ENCODE measurements around the gene STXBP3.
A peak's percentile ranks its signal among the peaks of the same experiment; 100 is the strongest.

STXBP3 gene

DNA sequence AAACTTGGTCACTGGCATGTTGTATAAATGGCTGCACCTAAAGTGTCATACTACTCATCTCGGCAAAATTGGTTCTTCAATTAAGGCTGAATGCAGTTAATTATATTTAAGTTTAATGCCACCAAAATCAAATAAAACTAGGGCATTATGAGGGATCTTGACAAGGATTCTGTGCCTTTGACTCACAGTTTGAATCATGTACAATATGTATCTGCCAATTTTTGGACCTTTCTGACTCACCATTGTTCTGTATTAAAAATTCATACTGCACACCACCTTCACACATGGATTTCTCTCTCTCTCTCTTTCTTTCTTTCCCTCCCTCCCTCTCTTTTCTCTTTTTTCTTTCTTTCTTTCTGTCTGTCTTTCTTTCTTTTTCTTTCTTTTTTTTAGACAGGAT, 14.1 kb upstream of the STXBP3 start:
- POLR2A ChIA-PET, result no interaction called here
- WGBS (ENCODE audit: insufficient coverage), result no CpG with 5 or more reads among the region's 1 CpG
- CTCF ChIA-PET, result interaction anchor here (1.1 kb wide), 1 partner anchor 9 kb away, joined by 3 read pairs; no protein-coding TSS in a partner anchor

DNA sequence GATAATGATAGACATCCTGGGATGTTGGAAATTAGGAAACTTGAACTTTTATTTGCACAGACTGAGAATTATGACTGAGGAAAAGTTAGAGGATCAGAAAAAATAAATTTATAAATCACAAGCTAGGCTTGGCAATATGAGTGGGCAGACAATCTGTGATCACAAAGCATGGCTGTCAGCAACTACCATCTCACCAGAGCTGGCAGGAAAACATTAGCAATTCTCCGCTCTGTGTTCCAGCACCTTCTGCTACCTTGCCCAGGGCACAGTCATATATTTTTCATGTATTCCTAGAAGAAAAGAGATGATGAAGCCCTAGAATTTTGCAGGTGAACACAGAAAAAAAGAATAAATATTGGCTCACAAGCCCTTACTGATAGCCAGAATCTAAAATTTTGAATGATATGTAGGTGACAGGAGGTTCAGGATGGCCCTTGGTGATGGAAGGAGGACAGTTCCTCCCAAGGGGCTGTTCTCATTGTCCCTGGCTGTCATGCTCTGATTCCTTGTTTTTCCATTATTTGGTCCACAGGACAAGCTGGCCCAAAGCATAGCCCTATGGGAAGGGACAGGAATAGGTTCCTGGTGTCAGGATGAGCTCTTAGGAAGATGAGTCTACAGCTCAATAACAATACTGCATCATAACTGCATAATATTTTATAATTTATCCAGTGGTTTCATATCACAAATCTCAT, 12.2 kb upstream of the STXBP3 start:
- ChIA-PET POLR2A (no interaction called here), CTCF (no interaction called here)
- DNase-seq, result no peak
- Histone ChIP-seq H3K9me3 (ENCODE audit: control extremely low read depth in 1 of 5, control insufficient read depth in 4 of 5, insufficient read depth in 2 of 5, low read depth in 1 of 5, low read length in 4 of 5) (no peaks in the 10 kb centered on the region), H3K36me3 (ENCODE audit: control insufficient read depth in 4 of 4, insufficient read depth in 4 of 4, low read length in 3 of 4) (no peaks in the 10 kb centered on the region), H3K27me3 (replicated peaks in 2 of 5; ENCODE audit: control insufficient read depth in 4 of 5, insufficient read depth in 5 of 5, low read length in 4 of 5) (peaks cover 0 to 2% (median 0%) of the 10 kb centered on the region in 5 experiments), H3K4me3 (ENCODE audit: control insufficient read depth in 1 of 7, extremely low read depth in 1 of 7, insufficient read depth in 4 of 7, low read depth in 2 of 7, low read length in 6 of 7) (no peak overlapping the region), H3K27ac (ENCODE audit: insufficient read depth in 1 of 2, low read depth in 1 of 2, low read length in 2 of 2, poor library complexity in 1 of 2, severe bottlenecking in 2 of 2) (no peak overlapping the region), H3K4me1 (ENCODE audit: control extremely low read depth in 1 of 4, control insufficient read depth in 4 of 4, insufficient read depth in 4 of 4, low read length in 3 of 4) (no peaks in the 10 kb centered on the region)
- WGBS (ENCODE audit: insufficient coverage), result no CpG with 5 or more reads among the region's 1 CpG

More for the DNA sequence above, 14.1 kb upstream of the STXBP3 start:
- Histone ChIP-seq H3K4me1 (ENCODE audit: control extremely low read depth in 1 of 4, control insufficient read depth in 4 of 4, insufficient read depth in 4 of 4, low read length in 3 of 4) (no peaks in the 10 kb centered on the region), H3K27ac (ENCODE audit: insufficient read depth in 1 of 2, low read depth in 1 of 2, low read length in 2 of 2, poor library complexity in 1 of 2, severe bottlenecking in 2 of 2) (no peak overlapping the region), H3K9me3 (ENCODE audit: control extremely low read depth in 1 of 5, control insufficient read depth in 4 of 5, insufficient read depth in 2 of 5, low read depth in 1 of 5, low read length in 4 of 5) (no peaks in the 10 kb centered on the region), H3K27me3 (replicated peaks in 2 of 5; ENCODE audit: control insufficient read depth in 4 of 5, insufficient read depth in 5 of 5, low read length in 4 of 5) (peaks cover 0 to 2% (median 0%) of the 10 kb centered on the region in 5 experiments), H3K4me3 (ENCODE audit: control insufficient read depth in 1 of 7, extremely low read depth in 1 of 7, insufficient read depth in 4 of 7, low read depth in 2 of 7, low read length in 6 of 7) (no peak overlapping the region), H3K36me3 (ENCODE audit: control insufficient read depth in 4 of 4, insufficient read depth in 4 of 4, low read length in 3 of 4) (no peaks in the 10 kb centered on the region)
- no peak for DNase-seq

DNA sequence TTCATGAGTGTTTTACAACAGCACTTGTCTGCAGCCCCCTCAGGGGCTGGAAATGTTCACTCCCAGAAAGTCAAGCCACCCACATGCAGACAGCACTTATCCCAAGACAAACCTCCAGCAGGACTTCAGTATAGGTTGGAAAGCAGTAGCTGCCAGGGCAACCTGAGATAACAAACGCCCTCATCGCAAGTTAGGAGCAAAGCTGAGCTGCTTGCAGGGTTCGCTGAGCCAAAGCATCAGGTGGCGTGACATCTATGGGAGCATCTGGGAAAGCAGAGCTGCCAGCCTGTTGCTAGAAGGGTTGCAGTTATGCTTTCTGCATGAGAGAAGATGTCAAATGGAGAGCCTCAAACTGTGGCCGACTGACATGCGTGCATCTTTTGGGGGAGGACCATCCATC, 4.2 kb upstream of the STXBP3 start:
- CTCF ChIA-PET, result no interaction called here
- POLR2A ChIA-PET, result no interaction called here

DNA sequence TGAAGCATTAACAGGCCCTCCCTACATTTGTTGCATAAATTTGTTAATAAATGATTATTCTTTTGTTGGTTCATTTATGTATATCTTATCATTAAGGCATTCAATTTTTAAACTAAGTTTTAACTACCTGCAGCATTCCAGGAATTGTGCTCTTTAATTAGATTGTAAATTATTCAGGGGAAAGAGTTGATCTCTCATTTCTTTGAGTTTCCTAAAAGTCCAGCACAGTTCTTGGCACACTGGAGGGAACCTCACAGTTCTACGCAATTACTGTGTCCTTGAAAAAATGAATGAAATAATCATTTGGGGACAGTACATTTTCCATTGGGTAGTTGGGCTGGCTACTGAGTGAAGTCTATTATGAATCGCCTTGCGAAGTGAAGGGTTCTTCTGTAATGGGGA, 493 bp upstream of the STXBP3 start:
- H3K9me3 ChIP-seq (ENCODE audit: control extremely low read depth in 1 of 5, control insufficient read depth in 4 of 5, insufficient read depth in 2 of 5, low read depth in 1 of 5, low read length in 4 of 5), result no peaks in the 10 kb centered on the region
- CTCF ChIA-PET, result interaction anchor here (1.3 to 2.4 kb wide), 3 partner anchors 9 to 54 kb away, joined by 4 to 9 read pairs (median 4); partner anchors contain the start of gene PRPF38B
- peaks cover 8 to 23% (median 12%) of the 10 kb centered on the region in 4 experiments for H3K4me1 ChIP-seq (ENCODE audit: control extremely low read depth in 1 of 4, control insufficient read depth in 4 of 4, insufficient read depth in 4 of 4, low read length in 3 of 4)
- no peak for DNase-seq
- H3K4me3 ChIP-seq (ENCODE audit: control insufficient read depth in 1 of 7, extremely low read depth in 1 of 7, insufficient read depth in 4 of 7, low read depth in 2 of 7, low read length in 6 of 7), result peak overlapping the region in 2 of 7 experiments; percentile 97 to 98
- peaks cover 0 to 5% (median 1%) of the 10 kb centered on the region in 4 experiments for H3K36me3 ChIP-seq (ENCODE audit: control insufficient read depth in 4 of 4, insufficient read depth in 4 of 4, low read length in 3 of 4)
- no peaks in the 10 kb centered on the region for H3K27me3 ChIP-seq (replicated peaks in 2 of 5; ENCODE audit: control insufficient read depth in 4 of 5, insufficient read depth in 5 of 5, low read length in 4 of 5)
- POLR2A ChIA-PET, result no interaction called here
- peak overlapping the region in 1 of 2 experiments; percentile 94 for H3K27ac ChIP-seq (ENCODE audit: insufficient read depth in 1 of 2, low read depth in 1 of 2, low read length in 2 of 2, poor library complexity in 1 of 2, severe bottlenecking in 2 of 2)
- 57% methylated on average over 3 of the region's 3 CpGs for WGBS (ENCODE audit: insufficient coverage)

More for the DNA sequence above, 4.2 kb upstream of the STXBP3 start:
- WGBS (ENCODE audit: insufficient coverage), result 98% methylated on average over 4 of the region's 6 CpGs
- H3K9me3 ChIP-seq (ENCODE audit: control extremely low read depth in 1 of 5, control insufficient read depth in 4 of 5, insufficient read depth in 2 of 5, low read depth in 1 of 5, low read length in 4 of 5), result no peaks in the 10 kb centered on the region
- H3K4me3 ChIP-seq (ENCODE audit: control insufficient read depth in 1 of 7, extremely low read depth in 1 of 7, insufficient read depth in 4 of 7, low read depth in 2 of 7, low read length in 6 of 7), result no peak overlapping the region
- peaks cover 0 to 2% (median under 1%) of the 10 kb centered on the region in 4 experiments for H3K4me1 ChIP-seq (ENCODE audit: control extremely low read depth in 1 of 4, control insufficient read depth in 4 of 4, insufficient read depth in 4 of 4, low read length in 3 of 4)
- DNase-seq, result no peak
- H3K27ac ChIP-seq (ENCODE audit: insufficient read depth in 1 of 2, low read depth in 1 of 2, low read length in 2 of 2, poor library complexity in 1 of 2, severe bottlenecking in 2 of 2), result no peak overlapping the region
- H3K27me3 ChIP-seq (replicated peaks in 2 of 5; ENCODE audit: control insufficient read depth in 4 of 5, insufficient read depth in 5 of 5, low read length in 4 of 5), result no peaks in the 10 kb centered on the region
- H3K36me3 ChIP-seq (ENCODE audit: control insufficient read depth in 4 of 4, insufficient read depth in 4 of 4, low read length in 3 of 4), result no peaks in the 10 kb centered on the region

DNA sequence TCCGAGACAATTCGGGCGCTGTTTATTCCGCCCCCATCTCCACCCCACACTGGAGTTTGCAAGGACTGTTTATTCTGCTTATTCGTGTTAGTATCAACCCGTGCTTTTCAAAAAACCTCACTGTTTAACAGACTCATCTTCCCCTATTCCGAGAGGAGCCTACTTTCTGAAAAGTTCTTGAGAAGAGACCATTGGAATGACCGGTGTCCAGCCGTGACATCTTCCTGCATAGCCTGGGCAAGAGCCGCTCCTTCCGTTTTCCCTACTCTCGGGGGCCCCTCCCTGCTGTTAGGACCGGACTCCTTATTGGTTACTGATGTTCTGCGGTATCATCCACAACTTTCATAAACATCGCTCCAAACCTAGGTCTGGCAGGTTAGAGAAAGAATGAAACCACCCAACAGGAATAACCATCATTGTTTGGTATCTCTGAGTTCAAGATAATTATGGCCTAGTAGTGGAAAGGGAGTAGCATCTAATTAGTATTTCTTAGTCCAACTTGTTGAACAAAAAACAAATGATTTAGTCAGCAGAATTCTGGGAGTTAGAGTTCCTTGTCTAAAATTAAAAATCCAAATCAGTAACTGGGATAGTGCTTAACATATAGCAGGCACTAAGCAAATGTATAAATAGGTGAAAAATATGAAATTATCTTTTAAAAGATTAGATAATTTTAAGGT, 837 bp downstream of the STXBP3 start:
- CTCF ChIA-PET, result no interaction called here
- peak; percentile 52 to 78 (median 75) for DNase-seq
- Histone ChIP-seq H3K27ac (ENCODE audit: insufficient read depth in 1 of 2, low read depth in 1 of 2, low read length in 2 of 2, poor library complexity in 1 of 2, severe bottlenecking in 2 of 2) (peak overlapping the region; percentile 85 to 94), H3K27me3 (replicated peaks in 2 of 5; ENCODE audit: control insufficient read depth in 4 of 5, insufficient read depth in 5 of 5, low read length in 4 of 5) (no peaks in the 10 kb centered on the region), H3K36me3 (ENCODE audit: control insufficient read depth in 4 of 4, insufficient read depth in 4 of 4, low read length in 3 of 4) (peaks cover 0 to 8% (median 3%) of the 10 kb centered on the region in 4 experiments), H3K4me1 (ENCODE audit: control extremely low read depth in 1 of 4, control insufficient read depth in 4 of 4, insufficient read depth in 4 of 4, low read length in 3 of 4) (peaks cover 8 to 23% (median 12%) of the 10 kb centered on the region in 4 experiments), H3K9me3 (ENCODE audit: control extremely low read depth in 1 of 5, control insufficient read depth in 4 of 5, insufficient read depth in 2 of 5, low read depth in 1 of 5, low read length in 4 of 5) (no peaks in the 10 kb centered on the region), H3K4me3 (ENCODE audit: control insufficient read depth in 1 of 7, extremely low read depth in 1 of 7, insufficient read depth in 4 of 7, low read depth in 2 of 7, low read length in 6 of 7) (peak overlapping the region; percentile 82 to 98 (median 93))
- WGBS (ENCODE audit: insufficient coverage), result 0% methylated on average over 8 of the region's 15 CpGs
- POLR2A ChIA-PET, result interaction anchor here (0.7 kb wide), 1 partner anchor 55 kb away, joined by 3 read pairs; the partner anchor contains the start of gene PRPF38B

DNA sequence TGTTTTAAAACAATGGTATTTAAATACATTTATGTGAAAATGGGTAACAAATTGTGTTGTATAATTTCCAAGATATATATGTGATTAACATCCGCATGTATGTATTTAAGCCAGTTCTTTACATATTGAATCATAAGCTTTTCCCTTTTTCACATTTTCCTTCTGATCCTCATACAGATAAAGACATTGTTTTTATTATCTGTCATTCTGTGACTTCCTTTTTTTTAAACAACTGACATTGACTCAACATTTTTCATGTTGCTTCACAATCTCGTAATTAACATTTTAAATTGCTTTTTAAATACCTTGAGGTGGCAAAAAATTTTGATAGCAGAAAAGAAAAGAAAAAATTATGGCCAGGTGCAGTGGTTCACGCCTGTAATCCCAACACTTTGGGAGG, 1.4 kb downstream of the STXBP3 start:
- POLR2A ChIA-PET, result no interaction called here
- WGBS (ENCODE audit: insufficient coverage), result 80% methylated on average over 1 of the region's 3 CpGs

DNA sequence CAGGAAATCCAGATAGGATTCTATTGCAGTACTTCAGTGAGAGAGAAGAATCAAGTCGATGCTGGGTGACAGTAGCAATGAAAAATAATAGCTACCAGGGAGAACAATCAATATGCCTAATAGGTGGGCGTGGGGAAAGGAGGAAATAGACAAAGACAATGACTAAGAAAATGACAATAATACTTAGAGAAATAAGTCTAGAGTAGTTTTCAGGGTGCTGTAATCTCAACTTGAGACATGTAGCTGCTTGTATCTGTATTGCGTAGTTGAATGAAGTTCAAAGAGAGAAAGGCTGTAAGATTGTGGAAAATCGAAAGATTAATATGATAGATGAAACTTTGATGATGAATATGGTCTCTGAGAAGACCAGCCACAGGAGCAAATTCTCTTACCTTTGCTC, 2.6 kb downstream of the STXBP3 start:
- H3K4me1 ChIP-seq (ENCODE audit: control extremely low read depth in 1 of 4, control insufficient read depth in 4 of 4, insufficient read depth in 4 of 4, low read length in 3 of 4), result peaks cover 8 to 23% (median 12%) of the 10 kb centered on the region in 4 experiments
- no peaks in the 10 kb centered on the region for H3K27me3 ChIP-seq (replicated peaks in 2 of 5; ENCODE audit: control insufficient read depth in 4 of 5, insufficient read depth in 5 of 5, low read length in 4 of 5)
- DNase-seq, result no peak
- ChIA-PET CTCF (no interaction called here), POLR2A (no interaction called here)
- no peak overlapping the region for H3K4me3 ChIP-seq (ENCODE audit: control insufficient read depth in 1 of 7, extremely low read depth in 1 of 7, insufficient read depth in 4 of 7, low read depth in 2 of 7, low read length in 6 of 7)
- WGBS (ENCODE audit: insufficient coverage), result 94% methylated on average over 4 of the region's 4 CpGs
- H3K27ac ChIP-seq (ENCODE audit: insufficient read depth in 1 of 2, low read depth in 1 of 2, low read length in 2 of 2, poor library complexity in 1 of 2, severe bottlenecking in 2 of 2), result no peak overlapping the region
- no peaks in the 10 kb centered on the region for H3K9me3 ChIP-seq (ENCODE audit: control extremely low read depth in 1 of 5, control insufficient read depth in 4 of 5, insufficient read depth in 2 of 5, low read depth in 1 of 5, low read length in 4 of 5)
- H3K36me3 ChIP-seq (ENCODE audit: control insufficient read depth in 4 of 4, insufficient read depth in 4 of 4, low read length in 3 of 4), result peaks cover 3 to 22% (median 8%) of the 10 kb centered on the region in 4 experiments

More for the DNA sequence above, 1.4 kb downstream of the STXBP3 start:
- Histone ChIP-seq H3K36me3 (ENCODE audit: control insufficient read depth in 4 of 4, insufficient read depth in 4 of 4, low read length in 3 of 4) (peaks cover 0 to 14% (median 7%) of the 10 kb centered on the region in 4 experiments), H3K27me3 (replicated peaks in 2 of 5; ENCODE audit: control insufficient read depth in 4 of 5, insufficient read depth in 5 of 5, low read length in 4 of 5) (no peaks in the 10 kb centered on the region), H3K4me1 (ENCODE audit: control extremely low read depth in 1 of 4, control insufficient read depth in 4 of 4, insufficient read depth in 4 of 4, low read length in 3 of 4) (peaks cover 8 to 23% (median 12%) of the 10 kb centered on the region in 4 experiments), H3K4me3 (ENCODE audit: control insufficient read depth in 1 of 7, extremely low read depth in 1 of 7, insufficient read depth in 4 of 7, low read depth in 2 of 7, low read length in 6 of 7) (peak overlapping the region in 6 of 7 experiments; percentile 85 to 98 (median 95)), H3K27ac (ENCODE audit: insufficient read depth in 1 of 2, low read depth in 1 of 2, low read length in 2 of 2, poor library complexity in 1 of 2, severe bottlenecking in 2 of 2) (peak overlapping the region; percentile 85 to 94), H3K9me3 (ENCODE audit: control extremely low read depth in 1 of 5, control insufficient read depth in 4 of 5, insufficient read depth in 2 of 5, low read depth in 1 of 5, low read length in 4 of 5) (no peaks in the 10 kb centered on the region)
- DNase-seq, result peak; percentile 29 to 68 (median 61)
- CTCF ChIA-PET, result no interaction called here
